GM06990 (cell line): Measurements from ENCODE around the gene R3HDML.

Source experiments
- DNase-seq: peaks from one replicate; pipeline ENCODE4 v3.0.0-alpha.2; 2011; ENCODE audit not compliant: insufficient read length; ENCODE audit errors: extremely low read depth
- H3K27me3 ChIP-seq: replicated peaks from 2 replicates; pipeline ENCODE4 v1.6.0; 2011; ENCODE audit warnings: low read length; ENCODE audit not compliant: control insufficient read depth, insufficient read depth
- H3K36me3 ChIP-seq: 2 replicates; pipeline ENCODE4 v1.5.1; 2011; ENCODE audit warnings: low read length; ENCODE audit not compliant: control insufficient read depth, insufficient read depth
- H3K4me3 ChIP-seq: replicated peaks from 2 replicates; pipeline ENCODE4 v1.5.1; 2011; ENCODE audit warnings: low read depth, mild to moderate bottlenecking, control low read depth, low read length
- TF ChIP-seq, protein P1 (sequence below): IDR thresholded peaks from 2 replicates; pipeline ENCODE4 v1.5.1; 2011; ENCODE audit warnings: low read length, control low read depth, mild to moderate bottlenecking, inconsistent platforms; ENCODE audit not compliant: insufficient read depth, poor library complexity, severe bottlenecking

R3HDML gene

DNA sequence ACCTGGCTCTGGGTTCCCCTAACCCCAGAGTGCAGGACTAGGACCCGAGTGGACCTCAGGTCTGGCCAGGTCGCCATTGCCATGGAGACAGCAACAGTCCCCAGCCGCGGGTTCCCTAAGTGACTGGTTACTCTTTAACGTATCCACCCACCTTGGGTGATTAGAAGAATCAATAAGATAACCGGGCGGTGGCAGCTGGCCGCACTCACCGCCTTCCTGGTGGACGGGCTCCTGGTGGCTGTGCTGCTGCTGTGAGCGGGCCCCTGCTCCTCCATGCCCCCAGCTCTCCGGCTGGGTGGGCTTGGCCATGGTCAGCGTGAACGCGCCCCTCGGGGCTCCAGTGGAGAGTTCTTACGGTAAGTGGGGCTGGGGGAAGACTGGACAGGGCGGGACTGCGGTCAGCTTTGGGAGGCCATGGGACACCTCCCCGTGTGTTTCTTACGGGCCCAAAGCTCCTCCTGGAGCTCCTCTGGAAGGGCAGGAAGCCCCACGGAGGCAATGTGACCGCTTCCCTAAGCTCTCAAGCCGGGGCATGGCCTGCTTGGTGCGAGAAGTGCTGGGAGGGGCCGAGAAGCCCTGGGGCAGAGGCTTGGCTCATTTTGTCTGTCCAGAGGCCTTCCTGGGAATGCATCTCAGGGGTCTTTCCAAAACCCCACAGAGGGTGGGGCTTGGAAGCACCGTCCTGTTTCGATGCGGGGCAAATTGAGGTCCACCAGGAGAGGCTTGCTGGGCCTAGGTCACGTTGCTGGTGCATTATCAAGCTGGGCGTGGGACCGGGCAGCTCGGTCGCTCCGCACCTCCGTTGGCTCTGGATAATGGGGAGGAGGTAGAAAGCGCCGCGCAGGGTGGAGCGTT lies 18.9 kb downstream of the R3HDML start, which contains the start of gene HNF4A:
Gene HNF4A (plus strand): TSS at position 202 of the 855 bp plus-strand sequence. CDS start 106 bp downstream, at position 308.
- H3K36me3 ChIP-seq = no peaks in the 10 kb centered on the region
- no peak for DNase-seq
- TF ChIP-seq, protein P1, sequence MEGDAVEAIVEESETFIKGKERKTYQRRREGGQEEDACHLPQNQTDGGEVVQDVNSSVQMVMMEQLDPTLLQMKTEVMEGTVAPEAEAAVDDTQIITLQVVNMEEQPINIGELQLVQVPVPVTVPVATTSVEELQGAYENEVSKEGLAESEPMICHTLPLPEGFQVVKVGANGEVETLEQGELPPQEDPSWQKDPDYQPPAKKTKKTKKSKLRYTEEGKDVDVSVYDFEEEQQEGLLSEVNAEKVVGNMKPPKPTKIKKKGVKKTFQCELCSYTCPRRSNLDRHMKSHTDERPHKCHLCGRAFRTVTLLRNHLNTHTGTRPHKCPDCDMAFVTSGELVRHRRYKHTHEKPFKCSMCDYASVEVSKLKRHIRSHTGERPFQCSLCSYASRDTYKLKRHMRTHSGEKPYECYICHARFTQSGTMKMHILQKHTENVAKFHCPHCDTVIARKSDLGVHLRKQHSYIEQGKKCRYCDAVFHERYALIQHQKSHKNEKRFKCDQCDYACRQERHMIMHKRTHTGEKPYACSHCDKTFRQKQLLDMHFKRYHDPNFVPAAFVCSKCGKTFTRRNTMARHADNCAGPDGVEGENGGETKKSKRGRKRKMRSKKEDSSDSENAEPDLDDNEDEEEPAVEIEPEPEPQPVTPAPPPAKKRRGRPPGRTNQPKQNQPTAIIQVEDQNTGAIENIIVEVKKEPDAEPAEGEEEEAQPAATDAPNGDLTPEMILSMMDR = no peak
- no peak within 1 kb of the TSS for H3K4me3 ChIP-seq
- no peaks in the 10 kb centered on the region; the same call in none of the 2 replicates for H3K27me3 ChIP-seq

DNA sequence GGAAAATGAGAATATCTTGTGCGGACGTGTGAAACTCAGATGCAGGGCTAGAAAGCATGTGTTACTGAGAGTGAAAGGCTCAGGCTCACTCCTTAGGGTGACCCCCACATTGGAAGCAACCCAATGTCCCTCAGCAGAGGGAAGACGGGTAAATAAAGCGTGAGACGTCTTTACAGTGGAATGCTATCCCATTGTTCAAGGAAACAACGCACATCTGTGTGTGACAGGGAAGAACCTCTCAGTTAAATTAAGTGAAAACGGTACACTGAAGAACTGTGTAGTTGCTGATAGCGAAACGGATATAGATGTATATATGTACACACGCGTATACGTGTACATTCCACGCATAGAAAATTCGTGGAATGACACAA lies 19.5 kb downstream of the R3HDML start:
- TF ChIP-seq, protein P1 = no peak
- H3K27me3 ChIP-seq = no peaks in the 10 kb centered on the region; the same call in none of the 2 replicates
- no peak for DNase-seq
- H3K36me3 ChIP-seq = no peaks in the 10 kb centered on the region
- no peak overlapping the region for H3K4me3 ChIP-seq

DNA sequence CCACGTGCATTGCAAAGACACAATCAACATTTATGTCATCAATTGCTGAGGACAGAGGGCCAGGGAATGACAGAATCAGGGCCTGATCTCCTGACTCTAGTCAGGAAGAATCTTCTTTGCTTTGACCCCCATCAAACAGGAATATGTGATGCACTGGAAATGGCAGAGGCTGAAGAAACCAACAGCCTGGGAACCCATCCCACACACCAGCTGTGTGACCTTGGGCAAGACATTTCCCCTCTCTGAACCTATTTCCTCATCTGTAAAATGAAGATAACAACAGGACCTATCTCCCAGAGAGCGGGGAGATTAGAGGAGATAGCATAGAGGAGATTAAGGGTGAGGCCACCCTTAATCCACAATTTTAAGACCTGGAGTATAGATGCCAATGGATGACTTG lies 20.2 kb downstream of the R3HDML start:
- TF ChIP-seq, protein P1 = no peak
- H3K4me3 ChIP-seq = no peak overlapping the region
- DNase-seq = no peak

DNA sequence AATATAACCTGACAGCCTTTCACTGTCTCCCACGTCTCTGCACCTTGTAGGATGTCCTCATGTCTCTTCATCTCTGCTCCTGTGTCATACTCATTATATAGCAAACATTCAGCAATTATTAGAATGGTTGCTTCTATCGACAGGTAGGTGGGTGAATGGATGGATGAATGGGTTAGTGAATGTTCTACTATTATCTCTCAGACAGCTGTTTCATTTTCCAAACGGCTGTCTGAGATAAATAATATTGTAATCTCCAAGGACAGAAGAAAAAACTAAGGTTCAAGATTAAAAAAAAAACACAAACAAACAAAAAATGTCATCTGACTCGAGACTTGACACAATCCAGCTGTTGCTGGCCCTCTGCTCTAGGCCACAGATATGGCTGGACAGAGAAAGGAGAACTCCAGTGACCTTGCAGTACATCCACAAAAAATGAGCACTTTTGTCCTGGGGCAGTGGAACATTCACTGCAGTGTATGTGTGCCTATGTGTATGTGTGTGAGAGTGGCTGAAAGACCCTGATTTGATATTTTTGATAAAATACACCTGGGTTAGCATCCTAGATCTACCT lies 20.8 kb downstream of the R3HDML start:
- Histone ChIP-seq H3K4me3 (no peak overlapping the region), H3K27me3 (no peaks in the 10 kb centered on the region; the same call in none of the 2 replicates), H3K36me3 (no peaks in the 10 kb centered on the region)
- DNase-seq = no peak
- TF ChIP-seq, protein P1 = no peak

More for the DNA sequence above, 20.2 kb downstream of the R3HDML start:
- Histone ChIP-seq H3K27me3 (no peaks in the 10 kb centered on the region; the same call in none of the 2 replicates), H3K36me3 (no peaks in the 10 kb centered on the region)

DNA sequence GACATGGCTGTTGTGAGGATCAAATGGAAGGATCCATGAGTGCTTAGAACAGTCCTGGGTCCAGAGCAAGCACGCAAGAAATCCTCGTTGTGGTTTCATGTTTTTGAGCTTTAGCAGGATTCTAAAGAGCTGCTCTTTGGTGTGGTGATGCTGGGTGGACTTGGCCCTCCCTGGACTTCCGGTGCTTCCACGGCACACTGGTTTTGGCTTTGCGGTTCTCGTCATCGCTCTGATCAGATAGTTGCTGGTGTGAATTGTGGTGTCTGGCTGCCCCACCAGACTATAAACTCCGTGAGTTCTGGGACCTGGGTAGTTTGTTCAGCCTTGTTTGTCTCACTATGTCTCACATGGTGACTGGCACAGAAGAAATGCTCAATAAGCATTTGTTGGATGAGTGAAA lies 21.9 kb downstream of the R3HDML start:
- DNase-seq = no peak
- TF ChIP-seq, protein P1 = no peak
- H3K27me3 ChIP-seq = no peaks in the 10 kb centered on the region; the same call in none of the 2 replicates
- no peaks in the 10 kb centered on the region for H3K36me3 ChIP-seq
- H3K4me3 ChIP-seq = no peak overlapping the region
